Cardiac septum (tissue), 1 donor: ENCODE measurements around the gene ELFN2. TPM values are rescaled to one million over a fixed set of nuclear protein-coding genes. Genes with fewer than 3 reads are reported as not detected.

Experiments used
- DNase-seq: peaks from one replicate; pipeline ENCODE4 v3.0.0-alpha.2; 2020; ENCODE audit warnings: low spot score
- intact Hi-C: fragments of 100-400 bp; cut with DNase I; formaldehyde crosslinking; loops from one replicate; pipeline ENCODE4 v1.14.0; 2022
- total RNA-seq: library from RNA; stranded (reverse); fragmentation: NEBNext Ultra II Directional; extraction: Animal tissue kit (Norgen Biotek cat#: 25700); gene quantifications from one replicate; pipeline ENCODE4 v1.2.1, GENCODE V29; 2021
- donor health status: DM: no; HTN: no; CAD: no.

ELFN2 gene
- total RNA-seq, 1 donor from 2014 or later: 0.03 TPM

DNA sequence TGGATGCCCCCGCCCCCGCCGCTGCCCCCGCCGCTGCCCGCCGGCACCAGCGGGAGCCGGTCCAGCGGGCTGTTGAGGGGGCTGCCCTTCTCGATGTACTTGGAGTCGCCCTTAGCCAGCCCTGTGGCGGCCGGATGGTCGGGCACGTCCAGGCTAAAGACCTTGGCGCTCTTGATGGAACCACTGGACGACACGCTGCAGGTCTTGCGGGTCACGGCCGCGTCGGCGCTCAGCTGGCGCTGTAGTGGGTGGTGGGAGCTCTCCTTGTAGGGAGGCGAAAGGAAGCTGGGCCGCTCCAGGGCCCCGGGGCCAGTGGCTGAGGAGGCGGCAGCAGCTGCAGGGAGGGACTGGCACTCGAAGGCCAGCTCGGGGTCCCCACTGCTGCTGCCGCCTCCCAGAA lies 53.8 kb downstream of the ELFN2 start:
- intact Hi-C loops: no loop called here
- DNase-seq: no peak

DNA sequence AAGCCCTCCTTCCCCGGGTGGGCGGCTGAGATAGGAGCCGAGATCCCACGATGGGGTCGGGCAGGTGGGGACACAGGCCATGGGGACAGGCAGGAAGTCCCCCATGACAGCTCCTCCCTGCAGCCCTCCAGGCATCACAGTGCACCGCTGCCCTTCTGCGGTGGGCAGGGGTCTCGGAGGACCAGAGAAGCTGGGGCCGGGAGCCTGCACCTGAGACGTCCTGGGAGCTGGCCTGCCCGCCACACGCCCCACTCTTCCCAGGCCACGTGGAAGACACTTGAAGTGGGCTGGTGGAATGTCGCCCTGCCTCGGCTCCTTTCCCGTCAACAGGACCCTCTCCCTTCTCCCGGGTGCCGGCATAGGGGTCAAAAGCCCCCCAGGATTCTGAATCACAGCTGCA lies 55.4 kb downstream of the ELFN2 start:
- intact Hi-C loops: no loop called here
- DNase-seq: no peak

DNA sequence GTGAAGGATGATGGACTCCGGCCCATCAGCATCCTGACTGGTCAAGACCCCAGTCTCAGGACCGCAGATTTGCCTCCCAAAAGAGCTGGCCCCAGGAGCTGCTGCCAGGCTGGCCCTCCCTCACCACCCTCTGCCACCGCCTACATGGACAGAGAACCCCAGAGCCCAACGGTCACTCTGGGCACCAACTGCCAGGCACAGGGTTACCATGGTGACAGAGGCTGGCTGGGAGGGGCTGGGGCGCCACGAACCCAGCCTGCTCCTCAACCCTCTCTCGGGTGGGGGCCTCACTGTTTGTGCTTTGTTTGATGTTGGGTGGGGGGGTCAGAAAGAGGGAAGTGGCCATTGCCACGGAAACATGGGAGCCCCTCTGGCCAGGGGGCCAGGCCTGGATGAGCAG lies 55.8 kb downstream of the ELFN2 start:
- no peak for DNase-seq
- intact Hi-C loops: no loop called here

DNA sequence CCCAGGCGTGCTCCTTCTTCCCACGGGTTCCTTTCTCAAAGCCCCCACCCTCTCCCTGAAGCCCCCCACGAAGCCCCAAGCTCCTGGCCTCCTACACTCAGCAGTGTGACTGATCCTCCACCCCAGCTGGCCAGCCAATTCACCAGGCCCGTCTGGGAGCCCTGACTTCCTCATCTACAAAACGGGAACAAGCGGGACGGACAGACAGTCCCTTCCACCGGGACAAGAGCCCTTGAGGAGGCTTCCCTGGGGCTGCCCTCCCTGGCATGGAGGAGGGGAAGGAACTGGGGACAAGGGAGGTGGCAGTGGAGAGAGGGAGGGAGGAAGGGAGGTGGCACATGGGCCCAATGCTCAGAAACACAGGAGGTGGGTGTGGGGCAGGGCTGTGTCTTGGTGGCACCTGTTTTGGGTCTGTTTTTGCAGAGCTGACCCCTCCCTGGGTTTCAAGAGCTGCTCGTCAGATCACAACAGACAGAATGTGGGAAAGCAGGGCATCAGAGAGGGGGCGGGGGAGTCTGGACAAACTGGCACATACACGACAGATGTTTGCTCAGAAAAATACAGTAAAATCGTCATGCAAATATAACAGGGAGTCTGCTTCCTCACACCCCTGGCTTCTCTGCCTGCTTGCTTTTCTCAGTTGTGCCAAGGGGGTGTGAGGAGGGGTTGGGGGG lies 56.8 kb downstream of the ELFN2 start:
- intact Hi-C loops: no loop called here
- DNase-seq: peak; percentile 79

DNA sequence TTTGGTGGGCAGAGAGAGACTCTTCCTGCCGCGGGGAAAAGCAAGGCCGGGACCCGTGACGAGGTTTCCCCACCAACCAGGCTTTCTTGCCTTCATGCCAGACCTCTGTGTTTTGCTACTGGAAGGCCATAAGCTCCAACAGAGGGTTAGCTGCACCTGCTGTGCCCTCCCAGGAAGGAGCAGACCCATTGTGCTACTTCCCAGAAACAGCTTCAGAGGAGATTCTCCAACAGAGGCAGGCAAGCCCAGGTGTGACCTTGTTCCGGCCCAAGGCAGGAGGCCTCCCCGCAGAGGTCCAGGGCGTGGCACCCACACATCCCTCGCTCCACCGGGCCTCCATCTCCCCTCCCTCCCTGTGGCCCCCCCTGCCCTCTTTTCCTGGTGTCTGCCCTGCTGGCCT lies 57.8 kb downstream of the ELFN2 start:
- DNase-seq: no peak
- intact Hi-C loops: no loop called here

DNA sequence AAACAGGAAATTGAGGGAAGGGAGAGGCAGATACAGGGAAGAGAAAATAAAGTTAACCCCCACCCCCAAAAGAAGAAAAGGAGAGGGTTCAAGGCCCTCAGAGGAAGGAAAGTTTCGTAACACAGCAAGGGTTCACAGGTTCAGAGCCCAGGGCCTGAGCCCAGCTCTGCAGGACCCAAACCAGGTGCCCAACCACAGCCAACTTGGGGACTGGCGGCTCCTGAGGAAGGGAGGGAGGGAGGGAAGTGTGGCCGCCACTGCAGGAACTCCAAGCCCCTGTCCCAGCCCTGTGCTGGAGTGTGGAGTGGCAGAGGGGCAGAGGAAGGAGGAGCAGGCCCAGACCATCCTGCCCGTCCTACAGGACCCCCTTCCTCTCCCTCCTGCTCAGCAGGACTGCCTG lies 59.2 kb downstream of the ELFN2 start:
- intact Hi-C loops: no loop called here
- DNase-seq: no peak

DNA sequence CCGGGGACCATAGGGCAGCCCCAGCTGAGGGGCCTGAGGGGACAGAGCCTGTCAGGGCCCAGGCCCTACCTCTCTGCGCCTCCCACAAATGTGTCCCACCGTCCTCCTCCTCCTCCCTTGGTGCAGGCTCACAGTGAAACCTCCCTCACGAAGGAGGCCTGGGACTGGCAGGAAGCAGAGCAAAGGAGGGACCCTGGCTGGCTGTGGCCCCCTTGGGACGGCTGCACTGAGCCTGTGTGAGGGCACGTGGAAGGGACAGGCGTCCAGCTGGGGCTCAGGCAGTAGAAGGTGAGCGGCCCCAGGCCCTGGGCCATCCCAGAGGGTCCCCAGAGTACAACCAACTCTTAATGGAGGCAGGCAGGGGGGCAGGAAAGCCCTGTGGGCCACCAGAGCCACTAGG lies 60.7 kb downstream of the ELFN2 start:
- intact Hi-C loops: no loop called here
- DNase-seq: no peak

DNA sequence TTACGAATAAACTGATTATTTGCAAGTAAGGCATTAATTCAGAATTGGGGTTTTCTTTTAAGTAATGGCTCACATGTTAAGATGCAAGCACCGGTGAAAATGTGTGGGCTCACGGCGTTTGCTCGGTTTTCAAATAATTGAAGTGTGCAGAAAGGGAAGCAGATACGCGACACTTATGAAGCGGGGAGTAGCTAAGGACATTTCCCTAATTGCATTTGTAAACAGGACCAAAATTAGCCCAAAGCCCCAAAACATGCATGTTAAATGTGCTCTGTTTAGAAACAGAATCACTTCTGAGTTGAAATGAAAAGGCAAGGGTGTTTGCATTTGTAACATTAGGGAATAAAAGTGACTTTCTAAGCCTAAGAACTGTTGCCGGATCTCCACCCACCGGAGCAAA lies 61.3 kb downstream of the ELFN2 start:
- intact Hi-C loops: no loop called here
- no peak for DNase-seq

DNA sequence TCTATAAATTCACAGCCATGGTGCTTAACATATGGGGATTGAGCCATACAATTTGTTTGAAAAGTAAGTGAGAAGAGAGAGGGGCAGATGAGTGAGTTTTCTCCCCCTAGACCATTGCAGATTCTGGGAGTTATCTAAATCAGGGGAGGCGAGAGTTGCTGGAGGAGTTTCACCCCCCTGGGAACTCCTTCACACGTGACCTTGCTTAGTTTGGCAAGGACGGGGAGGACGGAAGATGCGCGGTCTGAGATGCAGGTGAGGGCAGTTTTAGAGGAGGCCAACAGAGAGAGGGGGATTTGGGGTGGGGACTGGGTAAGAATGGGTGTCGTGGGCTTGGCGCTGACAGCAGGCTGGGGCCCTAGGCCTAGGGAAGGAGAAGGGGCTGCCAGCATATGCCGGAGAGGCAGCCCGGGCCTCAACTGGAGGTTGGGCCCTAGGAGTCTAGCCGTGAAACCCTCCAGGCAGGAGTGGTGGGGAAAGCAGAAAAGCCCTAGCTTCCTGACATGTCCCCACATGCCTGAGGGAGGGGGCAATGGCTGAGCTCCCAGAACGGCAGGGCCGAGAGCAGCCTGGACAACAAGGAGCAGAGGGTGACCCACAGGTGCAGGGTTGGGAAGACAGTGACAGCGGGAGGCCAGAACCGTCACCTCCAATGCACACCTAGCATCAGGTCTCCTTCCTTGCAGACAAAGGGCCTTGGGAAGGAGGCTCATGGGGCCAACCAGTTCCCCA lies 63.9 kb downstream of the ELFN2 start:
- intact Hi-C loops: no loop called here
- no peak for DNase-seq

DNA sequence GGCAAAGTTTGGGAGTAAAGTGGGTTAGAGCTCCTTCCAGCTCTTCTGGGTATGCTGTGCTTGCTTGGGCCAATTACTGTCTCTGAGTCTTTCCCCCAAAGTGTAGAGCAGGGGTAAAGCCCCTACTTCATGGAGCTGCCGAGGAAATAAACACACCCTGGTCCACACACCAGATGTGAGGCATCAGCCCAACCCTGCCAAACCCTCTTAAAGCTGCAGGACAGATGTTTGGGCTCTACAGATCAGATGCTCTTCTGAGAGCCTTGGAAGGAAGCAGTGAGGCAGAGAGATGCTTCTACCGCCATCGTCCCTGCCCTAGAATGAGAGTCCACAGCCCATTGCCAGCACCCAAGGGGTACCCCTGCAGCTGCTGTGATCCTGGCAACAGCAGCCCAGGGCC lies 64.7 kb downstream of the ELFN2 start:
- intact Hi-C loops: no loop called here
- no peak for DNase-seq

DNA sequence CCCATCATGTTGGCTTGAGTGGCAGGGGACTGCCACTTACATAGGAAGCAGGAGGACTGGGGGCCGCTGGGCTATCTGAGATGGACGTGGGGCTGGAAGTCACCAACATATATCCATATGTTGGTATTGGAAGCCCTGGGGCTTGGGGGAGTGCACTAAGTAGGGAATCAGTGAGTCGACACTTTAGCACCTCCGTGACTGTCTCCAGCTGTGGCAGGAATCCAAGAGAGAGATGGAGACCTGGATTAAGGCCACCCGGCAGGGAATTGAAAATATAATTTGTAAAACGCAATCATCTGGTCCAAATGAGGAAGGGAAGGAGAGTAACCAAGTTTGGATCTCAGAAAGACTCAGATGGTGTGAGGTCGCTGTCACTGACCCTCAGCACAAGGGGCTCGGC lies 68.4 kb downstream of the ELFN2 start:
- intact Hi-C loops: no loop called here

DNA sequence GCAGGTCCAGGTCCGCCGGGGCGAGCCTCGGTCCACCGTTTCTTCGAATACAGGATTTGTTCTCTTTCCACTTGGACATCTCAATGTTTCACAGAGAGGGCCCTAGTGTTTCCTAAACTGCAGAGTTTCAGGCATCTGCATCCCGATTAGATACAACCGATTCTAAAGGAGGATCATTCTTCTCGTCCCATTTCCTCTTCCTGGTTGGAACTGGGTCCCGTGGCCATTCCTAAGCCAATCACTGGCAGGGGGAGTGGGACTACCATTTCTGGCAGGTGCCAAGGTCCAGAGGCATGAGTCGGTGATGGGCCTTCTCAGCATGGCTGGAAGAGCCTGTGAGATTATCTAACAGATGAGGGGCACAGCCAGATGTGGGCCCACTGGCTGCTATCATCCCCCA lies 68.9 kb downstream of the ELFN2 start:
- no peak for DNase-seq
- intact Hi-C loops: no loop called here

More for the DNA sequence above, 68.4 kb downstream of the ELFN2 start:
- no peak for DNase-seq

DNA sequence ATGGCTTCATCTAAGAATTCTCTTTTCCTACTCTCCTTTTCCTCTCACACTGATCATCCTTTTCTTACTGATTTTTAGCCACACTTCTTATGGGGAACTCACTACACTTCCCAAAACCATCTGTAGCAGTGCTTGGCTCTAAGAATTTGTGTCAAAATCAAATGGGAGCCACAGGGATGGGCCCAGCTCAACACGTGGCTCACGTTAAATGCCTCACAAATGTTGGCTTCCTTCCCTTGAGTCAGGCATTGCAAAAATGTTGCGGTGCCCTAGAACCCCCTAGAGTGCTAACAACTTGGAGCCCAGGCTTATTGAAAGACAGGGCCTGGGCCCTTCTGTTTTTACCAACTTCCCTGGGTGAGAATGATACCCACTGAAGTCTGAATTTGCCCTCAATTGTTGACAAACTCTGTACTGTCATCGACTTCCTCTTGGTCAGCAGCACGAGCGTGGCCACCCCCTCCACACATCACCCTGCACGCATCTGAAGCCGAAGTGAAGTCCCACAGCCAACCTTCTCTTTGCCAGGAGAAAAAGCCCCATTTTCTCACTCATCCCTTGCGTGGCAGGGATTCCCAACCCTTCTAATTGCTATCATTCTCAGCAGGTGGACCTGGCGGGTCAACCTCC lies 69.7 kb downstream of the ELFN2 start:
- DNase-seq: no peak
- intact Hi-C loops: no loop called here

DNA sequence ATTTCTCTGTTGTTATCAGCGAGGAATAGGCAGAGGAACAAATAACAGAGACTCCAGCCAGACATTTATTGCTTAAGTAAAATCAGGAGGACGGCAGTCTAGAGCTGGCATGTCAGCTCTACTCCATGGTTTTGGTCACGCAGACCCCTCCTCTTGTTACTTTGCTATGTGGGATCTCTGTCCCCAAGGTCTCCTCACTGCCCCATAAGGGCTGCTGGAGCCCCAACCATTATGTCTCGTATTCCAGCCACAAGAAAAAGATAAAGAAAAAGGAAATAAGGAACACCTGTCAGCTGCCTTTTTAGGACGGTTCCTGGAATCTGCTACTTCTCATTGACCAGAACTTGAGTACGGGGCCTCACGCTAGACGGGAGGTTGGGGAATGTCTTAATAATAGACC lies 70.4 kb downstream of the ELFN2 start:
- intact Hi-C loops: no loop called here
- no peak for DNase-seq

DNA sequence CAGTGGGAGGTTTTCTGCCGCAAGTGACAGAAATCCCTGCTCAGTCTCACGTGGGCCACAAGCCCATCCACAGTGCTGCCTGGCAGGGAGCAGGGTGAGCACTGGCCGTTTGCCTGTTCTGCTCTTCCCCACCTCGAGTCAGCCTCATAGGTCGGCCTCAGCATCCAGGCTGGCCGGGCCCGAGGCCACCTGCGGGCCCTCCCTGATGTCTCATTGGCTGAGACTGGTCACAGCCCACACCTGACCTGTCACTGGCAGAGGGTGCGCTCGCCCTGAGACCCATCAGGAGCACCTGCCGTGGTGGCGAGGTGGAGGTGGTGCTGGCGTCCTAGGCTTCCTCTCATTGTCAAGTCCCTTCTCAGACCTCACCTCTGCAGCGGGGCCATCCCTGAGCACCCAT lies 72.1 kb downstream of the ELFN2 start:
- intact Hi-C loops: no loop called here
- DNase-seq: no peak

DNA sequence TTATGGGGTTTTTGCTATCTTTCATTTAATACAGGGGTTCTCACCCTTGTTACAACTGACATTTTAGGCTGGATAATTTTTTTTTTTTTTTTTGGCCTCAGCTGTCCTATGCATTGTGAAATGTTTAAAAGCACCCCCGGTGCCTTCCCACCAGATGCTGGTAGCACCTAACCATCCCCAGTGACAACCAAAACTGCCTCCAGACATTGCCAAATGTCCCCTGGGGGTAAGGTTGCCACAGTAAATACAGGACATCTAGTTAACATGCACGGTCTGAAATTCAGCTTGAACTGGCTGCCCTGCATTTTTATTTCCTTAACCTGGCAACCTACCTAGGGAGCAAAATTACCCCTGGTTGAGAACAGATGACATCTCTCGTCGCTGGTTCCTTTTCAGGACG lies 72.6 kb downstream of the ELFN2 start:
- DNase-seq: no peak
- intact Hi-C loops: no loop called here

DNA sequence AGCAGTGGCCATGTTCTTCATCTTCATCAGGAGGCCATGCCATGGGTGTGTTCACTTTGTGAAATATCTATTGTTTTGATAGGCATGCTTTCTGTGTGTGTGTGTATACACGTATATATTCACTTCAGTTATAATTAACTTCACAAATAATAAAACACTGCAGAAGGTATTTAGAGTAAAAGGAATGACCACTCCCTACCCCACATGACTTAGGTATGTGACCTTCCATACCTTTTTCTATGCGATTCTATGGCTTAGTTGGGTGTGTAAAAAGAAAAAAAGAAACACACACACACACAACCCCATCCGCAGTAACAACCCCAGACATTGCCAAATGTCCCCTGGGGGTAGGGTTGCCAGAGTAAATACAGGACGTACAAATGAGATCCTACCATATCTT lies 73.0 kb downstream of the ELFN2 start:
- no peak for DNase-seq
- intact Hi-C loops: no loop called here

DNA sequence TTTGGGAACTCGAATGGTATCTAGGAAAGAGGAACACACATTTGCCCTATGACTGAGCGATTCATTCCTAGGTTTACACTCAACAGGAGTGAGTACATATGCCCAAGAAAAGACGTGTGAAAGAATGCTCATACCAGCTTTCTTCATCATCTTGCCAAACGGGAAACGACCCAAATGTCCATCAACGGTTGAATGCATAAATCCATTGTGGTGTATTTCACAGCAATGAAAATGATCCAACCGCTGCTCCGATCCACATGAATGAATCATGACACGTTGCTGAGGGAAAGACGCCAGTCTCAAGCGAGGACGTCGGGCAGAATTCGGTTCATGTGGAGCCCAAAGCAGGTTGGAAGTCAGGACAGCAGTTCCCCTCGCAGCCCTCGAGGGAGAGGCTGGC lies 73.4 kb downstream of the ELFN2 start:
- intact Hi-C loops: no loop called here
- DNase-seq: no peak

DNA sequence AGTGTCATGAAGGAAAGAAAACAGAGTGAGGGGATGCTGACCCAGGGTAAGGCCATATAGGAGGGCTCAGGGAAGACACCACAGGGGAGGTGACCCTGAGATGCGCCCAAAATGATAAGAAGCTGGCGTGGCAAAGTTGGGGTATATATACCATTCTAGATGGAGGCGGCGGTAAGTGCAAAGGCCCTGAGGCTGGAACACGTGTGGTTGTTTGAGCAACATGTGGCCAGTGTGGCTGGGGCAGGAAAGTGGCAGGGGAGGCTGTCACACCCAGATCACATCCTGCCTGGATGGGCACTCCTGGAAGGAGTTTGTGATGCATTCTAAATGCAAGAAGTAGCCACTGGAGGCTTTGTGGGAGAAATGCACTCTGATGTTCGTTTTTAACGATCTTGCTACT lies 74.8 kb downstream of the ELFN2 start:
- intact Hi-C loops: no loop called here
- DNase-seq: no peak

DNA sequence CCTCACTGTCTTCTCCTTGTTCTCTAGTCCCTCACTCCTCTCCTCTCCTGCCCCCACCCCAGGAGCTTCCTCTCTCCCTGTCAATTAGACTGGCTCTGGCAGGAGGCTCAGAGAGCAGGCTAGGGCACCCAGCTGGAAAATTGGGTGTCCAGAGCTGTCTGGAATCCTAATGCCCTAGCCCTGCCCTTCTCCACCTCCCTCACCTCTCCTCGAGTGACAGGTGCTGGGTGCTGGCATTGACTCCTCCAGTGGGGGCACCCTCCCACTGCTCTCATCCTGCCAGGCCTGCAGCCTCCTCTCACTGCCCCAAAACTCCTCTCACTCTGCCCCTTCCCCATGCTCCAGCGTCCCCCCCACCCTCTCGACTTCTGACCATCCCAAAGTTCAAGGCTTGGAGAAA lies 76.0 kb downstream of the ELFN2 start:
- intact Hi-C loops: no loop called here
- DNase-seq: no peak
